Lung (tissue), 12 donors: ENCODE data around the gene GSTO2. TPM values are rescaled to one million over a fixed set of nuclear protein-coding genes. Genes with fewer than 3 reads are reported as not detected.

Experiments
- ATAC-seq: fragments of 200-7000 bp; cut with Tn5 transposase; one replicate; pipeline ENCODE4 v1.9.1; 2020; ENCODE audit warnings: moderate number of reproducible peaks; ENCODE audit not compliant: insufficient read depth, low FRiP score
- DNase-seq, 3 donors: peaks; one replicate each; pipeline ENCODE4 v3.0.0-alpha.2; 2013 to 2017
- H3K27ac ChIP-seq, 2 donors: one replicate each; pipeline ENCODE4 v1.5.1; 2013; ENCODE audit warnings: mild to moderate bottlenecking in 2 of 2, moderate library complexity in 2 of 2, control low read depth in 1 of 2, inconsistent platforms in 1 of 2, low read depth in 1 of 2, low read length in 1 of 2
- H3K27me3 ChIP-seq, 3 donors: one replicate each; pipeline ENCODE4 v1.5.1; 2013; ENCODE audit warnings: low read length in 2 of 3; ENCODE audit not compliant: control insufficient read depth in 3 of 3, insufficient read depth in 3 of 3
- H3K36me3 ChIP-seq, 4 donors: one replicate each; pipeline ENCODE4 v1.5.1; 2013; ENCODE audit warnings: low read length in 4 of 4, mild to moderate bottlenecking in 1 of 4, moderate library complexity in 1 of 4; ENCODE audit not compliant: control insufficient read depth in 4 of 4, insufficient read depth in 4 of 4
- H3K4me1 ChIP-seq, 5 donors: one replicate each; pipeline ENCODE4 v1.5.1; 2013; ENCODE audit warnings: low read length in 5 of 5, mild to moderate bottlenecking in 2 of 5, moderate library complexity in 1 of 5; ENCODE audit not compliant: control insufficient read depth in 5 of 5, insufficient read depth in 5 of 5
- H3K4me3 ChIP-seq: one replicate; pipeline ENCODE4 v1.5.1; 2013; ENCODE audit warnings: mild to moderate bottlenecking, control low read depth, moderate library complexity
- H3K9ac ChIP-seq, 2 donors: one replicate each; pipeline ENCODE4 v1.5.1; 2013; ENCODE audit warnings: low read length in 2 of 2, control low read depth in 1 of 2; ENCODE audit not compliant: insufficient read depth in 1 of 2
- H3K9me3 ChIP-seq, 4 donors: one replicate each; pipeline ENCODE4 v1.5.1; 2013; ENCODE audit warnings: low read length in 3 of 4, mild to moderate bottlenecking in 1 of 4, moderate library complexity in 1 of 4; ENCODE audit not compliant: control insufficient read depth in 4 of 4, insufficient read depth in 3 of 4
- WGBS, 2 donors: extraction: QIAGEN DNeasy Blood & Tissue Kit; methylation state at CpG; one replicate each; pipeline ENCODE4 v1.1.7; 2013; 5-methylcytosine and 5-hydroxymethylcytosine counted together
- polyA plus RNA-seq, 2 donors: library from polyadenylated mRNA; stranded (reverse); fragments of 200-250 nt; gene quantifications; one replicate each; pipeline ENCODE4 v1.2.1, GENCODE V29; 2013
- total RNA-seq, 2 donors: library from RNA; depleted of rRNA in 1 of 2; stranded (reverse); fragments of >200 nt in 1 of 2; gene quantifications; one replicate each; pipeline ENCODE4 v1.2.1, GENCODE V29; 2014 to 2021
- TF ChIP-seq, protein P1 (sequence below): IDR thresholded peaks from 2 replicates; pipeline ENCODE4 v1.5.1; 2012; ENCODE audit warnings: mild to moderate bottlenecking; ENCODE audit errors: control extremely low read depth, extremely low read depth
- donor health status: control.
- donor health status: control.
- donor health status: Bipolar disorder and iron deficiency.
- donor health status: healthy.
- donor health status: DM: yes; HTN: yes; CAD: no.

Gene GSTO2
- total and polyA plus RNA-seq, 4 donors, result 6.6 to 25.9 (median 12.1) TPM

DNA sequence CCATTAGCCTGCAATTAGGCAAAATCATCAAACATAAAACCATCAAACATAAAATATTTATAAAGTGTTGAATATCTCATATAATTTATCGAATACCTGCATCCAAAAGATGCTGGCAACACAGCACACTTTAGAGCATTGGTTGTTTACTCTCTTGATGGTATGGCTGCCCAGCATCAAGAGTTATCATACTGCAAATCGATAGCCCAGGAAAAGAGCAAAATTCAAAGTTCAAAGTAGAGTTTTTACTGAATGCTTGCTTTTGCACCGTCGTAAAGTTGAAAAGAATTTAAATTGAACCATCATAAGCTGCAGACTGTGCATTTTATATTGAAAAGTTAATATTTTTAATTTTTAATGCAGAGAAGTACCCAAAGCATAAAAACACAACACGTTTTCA lies 4.2 kb upstream of the GSTO2 start:
- peaks cover 0 to 20% (median 4%) of the 10 kb centered on the region in 5 donors for H3K4me1 ChIP-seq
- 95 to 98% methylated on average over 5 of the region's 5 CpGs for WGBS, 2 donors
- ATAC-seq (no peak), DNase-seq (no peak)
- no peak overlapping the region for H3K27ac ChIP-seq
- H3K36me3 ChIP-seq, result peaks cover 16 to 46% (median 30%) of the 10 kb centered on the region in 4 donors
- H3K9me3 ChIP-seq, result no peaks in the 10 kb centered on the region
- TF ChIP-seq, protein P1, sequence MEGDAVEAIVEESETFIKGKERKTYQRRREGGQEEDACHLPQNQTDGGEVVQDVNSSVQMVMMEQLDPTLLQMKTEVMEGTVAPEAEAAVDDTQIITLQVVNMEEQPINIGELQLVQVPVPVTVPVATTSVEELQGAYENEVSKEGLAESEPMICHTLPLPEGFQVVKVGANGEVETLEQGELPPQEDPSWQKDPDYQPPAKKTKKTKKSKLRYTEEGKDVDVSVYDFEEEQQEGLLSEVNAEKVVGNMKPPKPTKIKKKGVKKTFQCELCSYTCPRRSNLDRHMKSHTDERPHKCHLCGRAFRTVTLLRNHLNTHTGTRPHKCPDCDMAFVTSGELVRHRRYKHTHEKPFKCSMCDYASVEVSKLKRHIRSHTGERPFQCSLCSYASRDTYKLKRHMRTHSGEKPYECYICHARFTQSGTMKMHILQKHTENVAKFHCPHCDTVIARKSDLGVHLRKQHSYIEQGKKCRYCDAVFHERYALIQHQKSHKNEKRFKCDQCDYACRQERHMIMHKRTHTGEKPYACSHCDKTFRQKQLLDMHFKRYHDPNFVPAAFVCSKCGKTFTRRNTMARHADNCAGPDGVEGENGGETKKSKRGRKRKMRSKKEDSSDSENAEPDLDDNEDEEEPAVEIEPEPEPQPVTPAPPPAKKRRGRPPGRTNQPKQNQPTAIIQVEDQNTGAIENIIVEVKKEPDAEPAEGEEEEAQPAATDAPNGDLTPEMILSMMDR, result no peak
- H3K4me3 ChIP-seq, result no peak overlapping the region
- H3K27me3 ChIP-seq, result no peaks in the 10 kb centered on the region
- H3K9ac ChIP-seq, result no peak overlapping the region

DNA sequence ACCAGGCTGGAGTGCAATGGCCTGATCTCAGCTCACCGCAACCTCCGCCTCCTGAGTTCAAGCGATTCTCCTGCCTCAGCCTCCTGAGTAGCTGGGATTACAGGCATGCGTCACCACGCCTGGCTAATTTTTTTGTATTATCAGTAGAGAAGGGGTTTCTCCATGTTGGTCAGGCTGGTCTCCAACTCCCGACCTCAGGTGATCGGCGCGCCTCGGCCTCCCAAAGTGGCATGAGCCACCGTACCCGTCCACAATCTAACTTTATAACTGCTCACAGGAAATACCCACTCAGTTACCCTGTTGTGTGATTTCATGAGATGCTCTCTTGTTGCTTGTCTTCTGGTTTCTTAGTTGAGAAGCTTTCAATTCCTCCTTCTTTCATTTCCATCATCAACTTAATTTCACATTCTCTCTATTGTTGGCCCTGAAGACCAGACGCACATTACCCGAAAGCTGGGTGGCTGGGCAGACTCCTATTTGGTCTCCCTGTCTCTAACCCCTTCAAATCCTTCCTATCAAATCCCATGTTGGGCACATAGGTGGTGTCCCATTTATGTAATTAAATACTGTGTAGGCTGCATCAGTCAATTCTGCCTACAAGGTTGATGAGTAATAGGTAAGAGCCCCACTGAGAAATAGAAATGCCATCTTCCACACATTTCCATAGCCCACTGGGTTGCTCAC lies 1.1 kb upstream of the GSTO2 start:
- Histone ChIP-seq H3K9me3 (no peaks in the 10 kb centered on the region), H3K9ac (no peak overlapping the region), H3K36me3 (peaks cover 0 to 25% (median 19%) of the 10 kb centered on the region in 4 donors), H3K4me3 (peak overlapping the region; percentile 88), H3K4me1 (peaks cover 0 to 13% (median 4%) of the 10 kb centered on the region in 5 donors), H3K27me3 (no peaks in the 10 kb centered on the region), H3K27ac (peak overlapping the region in 1 of 2 donors; percentile 35)
- no peak for DNase-seq
- TF ChIP-seq, protein P1, result no peak
- 90% methylated on average over 14 of the region's 14 CpGs for WGBS, 2 donors
- no peak for ATAC-seq

DNA sequence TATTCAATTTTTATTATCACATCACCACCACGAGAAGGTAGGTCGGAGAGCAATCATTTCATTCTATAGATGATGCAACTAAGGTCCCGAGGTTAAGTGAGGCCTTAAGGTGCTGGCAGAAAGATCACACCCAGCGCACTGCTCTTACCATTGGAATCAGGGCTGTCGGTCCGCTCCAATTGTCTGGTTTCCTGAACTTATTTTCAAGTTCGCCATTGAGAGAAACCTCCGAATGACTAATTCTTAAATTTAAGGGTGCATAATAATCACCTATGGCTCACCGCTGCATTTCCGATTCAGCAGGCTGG lies 625 bp upstream of the GSTO2 start:
- TF ChIP-seq, protein P1, result no peak
- H3K4me1 ChIP-seq, result peaks cover 0 to 13% (median 4%) of the 10 kb centered on the region in 5 donors
- H3K9ac ChIP-seq, result no peak overlapping the region
- ATAC-seq (no peak), DNase-seq (no peak)
- no peaks in the 10 kb centered on the region for H3K9me3 ChIP-seq
- H3K27me3 ChIP-seq, result no peaks in the 10 kb centered on the region
- peak overlapping the region; percentile 85 to 96 for H3K27ac ChIP-seq
- H3K36me3 ChIP-seq, result peaks cover 0 to 25% (median 16%) of the 10 kb centered on the region in 4 donors
- peak overlapping the region; percentile 88 for H3K4me3 ChIP-seq
- 8 to 11% methylated on average over 10 of the region's 10 CpGs for WGBS, 2 donors

DNA sequence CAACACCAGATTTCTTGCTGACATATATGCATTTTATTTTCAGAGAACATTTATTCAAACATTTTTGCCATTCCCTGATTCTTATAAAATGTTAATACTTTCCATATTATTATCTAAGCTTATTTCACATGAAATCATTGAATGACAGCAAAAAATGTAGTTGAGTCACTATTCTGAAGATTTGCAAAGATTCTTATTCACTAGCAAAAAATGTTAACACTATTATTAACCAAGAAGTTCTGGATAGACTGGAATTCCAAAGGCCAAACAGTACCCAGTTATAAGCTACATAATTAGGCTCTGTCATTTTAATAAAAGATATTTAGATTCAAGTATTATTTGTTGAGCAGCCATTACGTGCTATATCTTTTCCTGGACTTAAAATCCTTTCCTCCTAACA lies 4.3 kb downstream of the GSTO2 start:
- Histone ChIP-seq H3K4me1 (peaks cover 0 to 23% (median 2%) of the 10 kb centered on the region in 5 donors), H3K9ac (no peak overlapping the region), H3K9me3 (no peaks in the 10 kb centered on the region), H3K27ac (no peak overlapping the region), H3K36me3 (peaks cover 0 to under 1% (median 0%) of the 10 kb centered on the region in 4 donors), H3K4me3 (no peak overlapping the region), H3K27me3 (no peaks in the 10 kb centered on the region)
- ATAC-seq, result no peak
- 86 to 90% methylated on average over 1 of the region's 1 CpG for WGBS, 2 donors
- TF ChIP-seq, protein P1, result no peak
- no peak for DNase-seq
